ENCODE measurements around the gene LRMDA.

Gene LRMDA

DNA sequence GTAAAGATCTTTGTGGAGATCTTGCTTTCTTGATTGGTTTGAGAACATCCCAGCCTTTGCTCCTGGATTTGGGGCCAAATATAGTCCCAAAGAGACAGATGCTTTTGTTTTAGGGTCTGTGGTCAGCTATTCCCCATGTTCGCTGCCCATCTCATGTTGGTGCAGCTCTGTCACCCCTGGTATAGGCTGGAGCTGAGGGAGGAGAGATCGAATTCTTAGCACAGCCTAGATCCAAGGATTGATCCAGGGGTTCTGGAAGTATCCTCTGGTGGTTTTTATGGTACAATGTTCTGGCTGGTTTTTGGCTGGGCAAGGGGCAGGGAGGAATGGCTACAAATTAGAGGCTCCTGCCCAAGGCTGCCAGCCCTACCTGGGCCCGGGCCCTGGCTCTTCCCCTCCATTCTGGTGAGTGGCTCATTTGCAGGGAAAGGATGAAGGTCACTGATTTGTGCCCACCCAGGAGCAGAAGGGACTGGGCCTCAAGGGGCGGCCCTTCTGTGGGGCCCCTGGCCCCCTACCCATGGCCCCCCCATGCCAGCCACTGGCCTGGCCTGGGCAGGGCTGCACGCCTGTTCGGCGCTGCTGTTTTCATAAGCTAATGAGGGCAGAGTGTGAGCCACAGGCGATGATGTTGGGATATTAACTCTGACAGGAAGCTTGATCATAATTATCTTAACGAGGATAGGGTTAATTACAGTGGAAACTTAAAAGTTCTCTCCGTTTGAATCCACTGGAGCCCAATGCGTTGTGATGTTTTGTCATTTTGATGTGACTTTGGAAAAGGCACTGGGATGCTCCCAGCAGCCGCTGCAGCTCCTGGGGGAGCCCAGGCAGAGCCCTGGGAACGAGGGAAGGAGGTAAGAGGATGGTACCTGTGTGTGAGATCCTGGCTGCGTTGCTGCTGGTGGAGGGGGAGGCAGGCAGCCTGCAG lies 600.6 kb downstream of the LRMDA start:
- DNase-seq (ENCODE audit: low read depth), result no peak

- no peak for DNase-seq (ENCODE audit: low read depth)
Observed at GRCh38 chr10:76032700-76033039, 601.2 kb downstream of the LRMDA start.

GRCh38 chr10:76033457-76034196 lies 602.2 kb downstream of the LRMDA start:
- no peak for DNase-seq (ENCODE audit: low read depth)

DNA sequence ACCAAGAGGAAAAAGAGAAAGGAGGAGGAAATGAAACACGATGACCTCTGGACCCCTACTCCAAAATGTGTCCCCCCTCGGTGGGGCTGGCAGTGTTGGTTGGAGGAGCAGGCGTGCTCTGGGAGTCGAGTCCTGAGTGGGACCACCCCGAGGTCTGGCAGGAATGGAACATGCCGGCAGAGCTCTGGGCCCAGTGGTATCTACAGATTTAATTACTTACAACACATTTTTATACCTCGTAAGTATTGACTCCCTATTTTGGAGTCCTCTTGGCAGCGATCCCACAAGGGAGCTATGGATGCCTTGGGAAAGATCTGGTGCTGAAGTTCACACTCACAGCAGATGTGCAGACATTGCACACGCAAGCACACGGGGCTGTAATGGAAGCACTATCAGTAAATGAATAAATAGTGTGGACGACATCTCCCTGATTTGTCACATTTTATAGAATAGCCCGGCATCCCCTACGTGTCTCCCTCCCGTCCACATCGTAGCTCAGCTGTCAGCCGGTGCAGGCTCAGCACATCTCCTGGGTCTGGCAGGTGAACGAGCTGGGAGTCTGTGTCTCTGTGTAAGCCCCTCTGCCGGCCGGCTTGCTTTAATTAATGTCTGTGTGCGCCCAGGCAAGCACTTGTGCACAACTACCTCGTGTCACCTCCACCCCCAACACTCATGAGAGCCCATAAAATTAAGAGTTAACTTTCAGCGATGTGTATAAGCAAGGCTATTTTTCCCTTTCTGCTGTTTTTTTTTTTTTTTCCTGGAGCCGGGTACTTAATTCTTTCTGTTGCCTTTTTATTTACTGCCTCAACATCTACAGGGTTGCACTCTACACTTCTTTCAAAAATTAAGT lies 603.2 kb downstream of the LRMDA start:
- DNase-seq (ENCODE audit: low read depth), result no peak

DNA sequence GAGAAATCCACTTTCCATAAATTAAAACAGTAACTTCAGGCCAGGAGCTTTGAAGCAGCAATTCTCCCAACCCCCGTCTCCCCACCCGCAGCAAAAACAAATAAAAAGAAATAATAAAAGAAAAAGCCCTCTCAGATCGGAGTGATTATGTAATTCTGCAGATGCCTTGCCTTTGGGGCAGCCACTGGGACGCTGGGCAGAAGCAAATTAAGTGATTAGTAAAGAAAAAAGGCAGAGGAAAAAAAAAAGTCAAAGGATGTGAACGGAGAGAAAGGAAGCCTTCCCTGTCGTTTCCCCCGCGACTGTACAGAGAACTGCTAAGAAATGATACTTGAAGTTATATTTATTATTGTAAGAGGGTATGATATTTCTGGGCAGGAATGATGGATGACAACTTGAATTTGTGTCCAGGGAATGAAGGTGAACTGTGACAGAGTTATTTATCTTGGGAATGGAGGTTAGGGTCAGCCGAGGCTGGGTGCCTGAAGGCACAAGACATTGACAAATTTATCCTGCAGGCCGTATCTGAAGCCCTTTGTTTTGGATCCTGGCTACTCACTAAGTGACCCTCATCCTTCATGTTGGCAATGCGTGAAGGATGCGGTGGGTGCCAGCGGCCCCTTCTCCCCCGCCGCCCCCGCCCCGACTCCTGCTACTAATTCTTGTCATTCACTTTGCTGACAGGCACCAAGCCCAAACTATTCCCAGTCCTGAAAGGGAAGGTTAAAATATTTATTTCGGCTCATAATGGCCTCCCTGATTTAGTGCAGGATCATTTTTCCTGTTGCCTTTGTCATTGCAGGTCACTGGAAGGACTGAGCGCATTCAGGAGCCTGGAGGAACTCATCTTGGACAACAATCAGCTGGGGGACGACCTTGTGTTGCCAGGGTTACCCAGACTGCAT lies 604.0 kb downstream of the LRMDA start:
- no peak for DNase-seq (ENCODE audit: low read depth)

DNA sequence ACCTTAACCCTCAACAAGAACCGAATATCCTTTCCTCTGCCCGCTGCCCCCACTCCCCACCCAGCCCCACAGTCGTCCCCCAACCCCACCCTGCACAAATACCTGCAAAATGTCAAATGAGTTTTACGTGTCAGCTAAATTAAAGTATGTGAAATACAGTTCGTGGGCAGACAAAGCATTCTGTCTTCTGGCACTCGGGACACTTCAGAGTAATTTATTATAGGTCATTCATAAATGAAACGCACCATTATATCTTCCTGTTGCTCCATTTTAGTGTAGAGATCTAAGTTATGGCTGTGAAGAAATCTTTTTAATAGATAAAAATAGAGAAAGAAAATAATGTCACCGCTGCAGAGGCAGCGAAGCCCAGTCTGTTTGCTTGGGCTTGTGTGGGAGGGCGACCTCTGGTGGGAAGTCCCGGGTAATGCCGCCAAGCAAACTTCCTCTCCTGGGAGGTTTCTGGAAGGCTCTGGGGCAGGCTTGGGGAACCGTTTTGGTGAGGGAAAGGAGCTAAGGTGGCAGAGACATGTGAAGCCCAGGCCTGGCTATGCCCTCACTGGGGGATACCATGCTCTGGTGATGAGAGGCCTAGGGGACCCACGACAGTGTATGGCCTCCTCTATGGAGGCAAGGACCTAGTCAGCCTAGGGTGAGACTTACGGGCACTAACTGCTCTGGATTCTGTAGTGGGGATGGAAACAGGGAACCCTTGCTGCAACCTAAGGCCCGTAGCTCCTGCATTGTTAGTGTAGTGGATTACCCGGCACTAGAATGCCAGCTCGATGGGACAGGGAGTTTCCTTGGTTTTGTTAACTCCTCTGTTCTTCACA lies 604.9 kb downstream of the LRMDA start:
- DNase-seq (ENCODE audit: low read depth), result peak; percentile 9

DNA sequence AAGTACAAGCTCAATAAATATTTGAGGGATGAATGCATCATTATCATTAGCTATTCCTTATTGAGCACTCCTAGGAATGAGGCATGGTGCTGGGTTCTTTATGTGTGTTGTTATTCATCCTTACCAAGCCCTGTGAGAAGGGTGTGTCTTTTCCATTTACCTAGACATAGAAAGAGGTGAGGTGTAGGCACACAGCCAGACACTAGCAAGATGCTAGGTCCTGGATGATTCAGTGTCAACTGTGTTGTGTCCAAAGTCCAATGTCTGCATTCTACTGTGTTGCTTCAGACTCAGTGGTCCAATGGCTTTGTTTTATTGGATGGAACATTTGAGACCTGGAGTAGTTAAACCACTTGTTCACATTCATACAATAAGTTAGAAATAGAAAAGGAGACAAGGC lies 605.5 kb downstream of the LRMDA start:
- DNase-seq (ENCODE audit: low read depth), result no peak

DNA sequence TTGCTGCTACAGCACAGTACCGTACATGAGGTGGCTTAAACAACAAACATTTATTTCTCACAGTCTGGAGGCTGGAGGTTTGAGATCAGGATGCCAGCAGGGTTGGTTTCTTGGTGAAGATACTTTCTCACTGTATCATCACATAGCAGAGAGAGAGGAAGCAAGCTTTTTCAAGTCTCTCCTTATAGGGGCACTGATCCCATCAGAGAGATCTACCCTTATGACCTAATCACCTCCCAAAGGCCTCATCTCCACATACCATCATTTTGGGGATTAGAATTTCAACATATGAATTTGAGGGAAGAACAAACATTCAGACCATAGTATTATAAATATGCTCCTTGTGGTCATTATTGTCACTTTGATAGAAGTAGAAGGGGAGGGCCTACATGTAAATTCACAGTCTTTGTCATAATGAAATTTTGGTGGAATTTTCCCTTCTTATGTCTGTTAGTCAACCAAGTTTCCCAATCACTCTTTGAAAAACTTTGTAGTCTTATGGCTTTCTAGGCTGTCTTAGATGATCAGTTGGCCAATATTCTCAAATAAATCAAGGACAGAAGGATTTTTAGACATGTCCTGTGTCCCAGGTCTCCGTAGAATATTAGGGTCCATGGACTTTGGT lies 606.2 kb downstream of the LRMDA start:
- DNase-seq (ENCODE audit: low read depth), result no peak

DNA sequence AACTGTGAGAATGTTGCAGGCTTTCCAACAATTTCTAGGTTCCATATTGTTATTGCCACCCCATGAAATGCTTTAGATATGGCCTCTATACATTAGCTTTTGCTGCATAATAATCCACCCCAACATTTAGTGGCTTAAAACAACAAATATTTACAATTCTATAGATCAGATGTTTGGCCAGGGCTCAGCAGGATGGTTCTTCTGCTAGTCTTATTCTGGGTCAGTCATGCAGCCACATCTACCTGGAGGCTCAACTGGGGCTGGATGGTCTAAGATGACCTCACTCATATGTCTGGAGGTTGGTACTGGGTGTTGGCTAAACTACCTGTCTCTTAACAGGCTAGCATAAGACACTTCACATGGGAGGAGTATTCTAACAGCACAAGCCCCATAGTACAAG lies 607.3 kb downstream of the LRMDA start:
- no peak for DNase-seq (ENCODE audit: low read depth)

DNA sequence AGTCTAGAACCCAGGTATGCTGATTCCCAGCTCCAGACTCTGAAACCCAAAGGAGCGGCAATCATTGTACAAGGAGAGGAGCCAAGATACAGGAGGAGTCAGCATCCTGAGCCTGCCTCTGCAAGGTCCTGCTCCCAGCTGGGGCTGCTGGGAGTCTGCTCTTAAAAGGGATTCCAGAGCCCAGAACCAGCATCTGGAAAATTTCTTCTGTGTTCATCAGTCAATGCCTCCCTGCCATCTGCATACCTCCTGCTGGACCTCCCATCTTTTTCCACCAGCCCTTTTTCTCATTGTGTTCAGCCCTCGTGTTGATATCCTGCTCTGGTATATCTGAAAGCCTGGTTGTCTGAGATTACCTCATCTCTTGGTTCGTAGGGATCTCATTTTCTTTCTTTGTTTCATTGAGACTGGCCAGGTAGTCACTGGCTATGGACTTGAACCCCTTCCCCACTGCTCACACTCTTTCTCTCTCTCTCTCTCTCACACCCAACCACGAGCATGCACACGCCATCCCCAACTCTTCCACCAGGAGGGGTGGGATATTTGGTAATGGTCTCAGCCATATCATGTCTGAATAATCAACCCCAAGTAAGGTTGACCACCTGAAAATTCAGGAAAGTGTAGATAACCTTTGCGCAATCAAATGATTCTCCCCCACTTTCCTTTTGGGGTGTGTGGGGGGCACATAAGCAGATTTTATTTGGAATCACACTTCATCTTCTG lies 608.8 kb downstream of the LRMDA start:
- DNase-seq (ENCODE audit: low read depth), result no peak

- no peak for DNase-seq (ENCODE audit: low read depth)
Observed at GRCh38 chr10:76040830-76041220, 609.4 kb downstream of the LRMDA start.

DNA sequence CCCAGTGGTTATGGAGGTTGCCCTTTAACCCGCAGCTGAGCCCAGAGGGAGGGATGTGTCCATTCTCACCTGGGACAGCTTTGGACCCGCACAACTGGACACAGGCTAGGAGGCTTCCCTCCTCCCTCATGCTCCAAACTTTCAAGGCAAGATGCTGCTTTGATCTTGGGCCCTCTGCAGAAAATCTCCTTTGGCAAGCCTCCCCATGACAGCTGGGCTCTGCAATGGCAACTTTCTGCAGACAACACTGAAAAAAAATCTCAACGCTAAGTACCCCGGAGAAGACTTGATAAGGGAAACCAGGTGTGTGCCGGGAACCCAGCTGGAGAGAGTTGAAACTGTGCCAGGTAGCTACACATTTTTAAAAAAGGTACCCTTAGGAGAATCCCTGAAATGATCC lies 610.1 kb downstream of the LRMDA start:
- no peak for DNase-seq (ENCODE audit: low read depth)

GRCh38 chr10:76043261-76043660 lies 611.8 kb downstream of the LRMDA start:
- DNase-seq (ENCODE audit: low read depth), result no peak

DNA sequence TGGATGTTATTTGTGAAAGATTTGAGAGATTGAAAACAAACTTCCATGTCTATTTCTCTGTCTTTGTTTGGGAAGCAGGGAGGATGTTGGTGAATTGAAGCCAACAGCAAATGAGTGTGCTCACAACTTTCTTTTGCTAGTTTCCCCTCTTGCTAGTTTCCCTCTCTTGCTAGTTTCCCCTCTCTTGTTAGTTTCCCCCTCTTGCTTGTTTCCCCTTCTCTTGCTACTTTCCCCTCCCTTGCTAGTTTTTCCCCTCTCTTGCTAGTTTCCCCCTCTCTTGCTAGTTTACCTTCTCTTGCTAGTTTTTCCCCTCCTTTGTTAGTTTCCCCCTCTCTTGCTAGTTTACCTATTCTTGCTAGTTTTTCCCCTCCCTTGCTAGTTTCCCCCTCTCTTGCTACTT lies 613.3 kb downstream of the LRMDA start:
- DNase-seq (ENCODE audit: low read depth), result no peak

- DNase-seq (ENCODE audit: low read depth), result no peak
Observed at GRCh38 chr10:76045174-76045573, 613.8 kb downstream of the LRMDA start.

DNA sequence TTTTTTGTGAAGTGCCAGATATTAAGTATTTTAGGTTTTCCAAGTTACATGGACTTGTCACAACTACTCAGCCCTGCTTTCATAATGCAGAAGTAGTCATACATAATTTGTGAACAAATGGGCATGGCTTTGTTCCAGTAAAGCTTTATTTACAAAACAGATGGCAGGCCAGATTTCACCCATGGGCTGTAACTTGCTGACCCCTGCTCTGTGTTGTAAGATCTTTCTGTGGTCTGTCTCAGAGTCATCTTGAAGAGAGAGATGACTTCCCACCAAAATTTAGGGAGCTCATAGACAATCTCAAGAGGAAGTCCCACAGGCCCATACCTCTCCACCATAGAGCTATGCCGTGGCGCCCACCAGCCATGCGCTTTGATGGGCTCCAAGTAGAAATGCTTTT lies 616.1 kb downstream of the LRMDA start:
- DNase-seq (ENCODE audit: low read depth), result no peak

- DNase-seq (ENCODE audit: low read depth), result no peak
Observed at GRCh38 chr10:76049581-76050290, 618.3 kb downstream of the LRMDA start.

GRCh38 chr10:76050291-76050625 lies 618.8 kb downstream of the LRMDA start:
- no peak for DNase-seq (ENCODE audit: low read depth)
